HG03442 (cell line): ENCODE measurements around the gene SLC26A6.
A peak's percentile ranks its signal among the peaks of the same experiment; 100 is the strongest.

Experiments used
- ATAC-seq: cut with Tn5 transposase; IDR thresholded peaks from one replicate; pipeline ENCODE4 v1.9.1; 2021; ENCODE audit warnings: mild to moderate bottlenecking, moderate library complexity; ENCODE audit not compliant: unreplicated experiment

The SLC26A6 gene, protein sequence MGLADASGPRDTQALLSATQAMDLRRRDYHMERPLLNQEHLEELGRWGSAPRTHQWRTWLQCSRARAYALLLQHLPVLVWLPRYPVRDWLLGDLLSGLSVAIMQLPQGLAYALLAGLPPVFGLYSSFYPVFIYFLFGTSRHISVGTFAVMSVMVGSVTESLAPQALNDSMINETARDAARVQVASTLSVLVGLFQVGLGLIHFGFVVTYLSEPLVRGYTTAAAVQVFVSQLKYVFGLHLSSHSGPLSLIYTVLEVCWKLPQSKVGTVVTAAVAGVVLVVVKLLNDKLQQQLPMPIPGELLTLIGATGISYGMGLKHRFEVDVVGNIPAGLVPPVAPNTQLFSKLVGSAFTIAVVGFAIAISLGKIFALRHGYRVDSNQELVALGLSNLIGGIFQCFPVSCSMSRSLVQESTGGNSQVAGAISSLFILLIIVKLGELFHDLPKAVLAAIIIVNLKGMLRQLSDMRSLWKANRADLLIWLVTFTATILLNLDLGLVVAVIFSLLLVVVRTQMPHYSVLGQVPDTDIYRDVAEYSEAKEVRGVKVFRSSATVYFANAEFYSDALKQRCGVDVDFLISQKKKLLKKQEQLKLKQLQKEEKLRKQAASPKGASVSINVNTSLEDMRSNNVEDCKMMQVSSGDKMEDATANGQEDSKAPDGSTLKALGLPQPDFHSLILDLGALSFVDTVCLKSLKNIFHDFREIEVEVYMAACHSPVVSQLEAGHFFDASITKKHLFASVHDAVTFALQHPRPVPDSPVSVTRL

DNA sequence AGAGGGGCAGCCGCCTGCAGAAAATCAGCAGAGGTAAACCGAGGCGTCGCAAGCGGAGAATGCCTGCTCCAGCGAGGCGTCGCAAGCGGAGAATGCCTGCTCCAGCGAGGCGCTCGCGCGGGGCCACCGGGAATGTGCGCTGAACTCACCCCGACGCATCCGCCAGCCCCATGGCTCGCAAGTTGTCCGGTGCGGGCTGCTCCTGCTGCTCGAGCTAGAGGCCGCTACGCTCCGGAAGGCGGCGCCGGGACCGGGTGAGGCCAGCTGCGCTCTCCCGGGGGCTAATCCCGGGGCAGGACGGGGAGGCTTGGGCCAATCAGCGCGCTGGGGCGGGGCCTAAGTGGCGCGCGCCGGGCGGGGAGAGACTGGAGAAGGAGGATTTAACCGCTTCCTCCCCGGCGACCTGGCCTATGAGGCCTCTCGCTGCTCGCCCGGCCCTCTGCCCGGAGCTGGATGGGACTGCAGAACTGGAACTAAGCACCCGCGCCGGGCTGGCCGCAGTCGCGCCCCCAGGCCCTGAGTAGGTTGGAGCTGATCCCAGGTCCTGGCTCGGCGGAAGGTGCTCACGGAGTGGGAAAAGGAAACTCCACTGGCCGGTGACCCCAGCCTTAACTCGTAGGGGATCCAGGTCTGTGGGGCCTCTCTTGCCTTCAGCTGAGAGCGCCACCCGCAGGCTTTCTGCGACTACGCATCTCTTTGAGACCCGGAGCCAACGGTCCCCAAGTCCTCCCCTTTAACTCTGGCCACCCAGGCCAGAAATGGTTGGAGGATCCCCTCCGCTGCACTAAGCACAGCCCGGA, at the start of gene SLC26A6:
TSS of gene SLC26A6 (minus strand) at position 240 of the 800 bp plus-strand sequence. CDS start at position 172, 68 bp downstream.
- peak; percentile 89 for ATAC-seq

DNA sequence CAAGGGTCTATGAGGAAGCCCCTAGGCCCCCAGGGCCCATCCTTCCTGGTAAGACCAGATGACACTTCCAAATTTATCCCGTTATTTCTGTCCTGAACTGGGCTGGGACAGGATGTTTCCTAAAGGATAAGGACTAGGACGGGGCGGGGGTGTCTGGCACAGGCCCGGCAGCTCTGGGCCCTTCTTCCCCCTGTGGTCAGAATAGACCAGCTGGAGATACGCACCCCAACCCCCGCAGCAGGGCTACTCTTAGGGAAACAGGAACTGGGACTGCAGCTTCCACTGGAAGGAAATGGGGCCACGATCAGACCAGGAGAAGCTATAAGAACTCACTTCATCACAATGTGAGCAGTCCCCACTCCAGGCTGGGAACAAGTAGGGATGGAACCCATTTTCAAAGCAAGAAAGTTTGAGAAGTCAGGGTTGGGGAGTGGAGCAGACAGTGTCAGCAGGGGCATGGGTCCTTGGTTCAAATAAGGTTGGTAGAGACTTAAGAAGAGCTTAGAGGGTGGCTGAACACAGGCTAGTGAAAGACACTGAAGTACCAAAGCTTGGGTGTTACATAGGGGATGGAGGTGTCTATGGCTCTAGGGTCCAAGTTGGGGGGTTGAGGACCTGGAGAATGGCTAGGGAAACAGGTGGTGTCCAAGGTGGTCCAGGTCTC, 49.4 kb upstream of the SLC26A6 start:
- ATAC-seq, result no peak

GRCh38 chr3:48684054-48684349, 48.7 kb upstream of the SLC26A6 start:
- ATAC-seq, result no peak

- ATAC-seq, result no peak
These were observed 47.5 kb upstream of the SLC26A6 start for GRCh38 chr3:48682786-48683185.

DNA sequence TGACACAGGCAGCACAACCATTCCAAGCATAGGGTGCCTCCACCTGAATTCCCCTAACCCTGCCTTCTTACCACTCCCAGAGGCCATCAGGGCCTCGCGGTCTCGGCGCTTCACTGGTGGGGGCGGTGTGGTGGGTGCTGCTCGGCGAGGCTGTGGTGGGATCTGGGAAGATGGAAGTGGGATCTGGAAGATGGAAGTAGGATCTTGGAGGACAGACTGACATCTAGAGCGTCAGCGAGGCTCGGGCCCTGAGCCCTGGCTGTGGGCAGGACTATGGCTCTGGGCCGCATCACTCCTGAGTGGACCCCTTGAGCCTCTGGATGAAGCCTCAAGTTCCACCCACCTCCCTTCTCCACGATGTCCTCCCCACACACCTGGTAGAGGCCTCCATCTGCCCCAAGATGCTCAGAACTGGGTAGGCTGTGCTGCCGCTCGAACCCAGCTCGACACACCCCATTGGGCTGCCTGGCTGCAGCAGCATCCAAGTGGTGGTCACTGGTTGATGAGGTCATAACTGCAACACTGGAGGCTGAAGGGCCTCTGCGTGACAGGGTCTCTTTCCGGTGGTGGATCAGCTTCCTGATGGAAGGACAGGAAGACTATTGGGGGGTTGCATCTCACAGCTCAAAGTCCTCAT, 46.8 kb upstream of the SLC26A6 start:
- ATAC-seq, result no peak

GRCh38 chr3:48681541-48681880, 46.2 kb upstream of the SLC26A6 start:
- no peak for ATAC-seq

DNA sequence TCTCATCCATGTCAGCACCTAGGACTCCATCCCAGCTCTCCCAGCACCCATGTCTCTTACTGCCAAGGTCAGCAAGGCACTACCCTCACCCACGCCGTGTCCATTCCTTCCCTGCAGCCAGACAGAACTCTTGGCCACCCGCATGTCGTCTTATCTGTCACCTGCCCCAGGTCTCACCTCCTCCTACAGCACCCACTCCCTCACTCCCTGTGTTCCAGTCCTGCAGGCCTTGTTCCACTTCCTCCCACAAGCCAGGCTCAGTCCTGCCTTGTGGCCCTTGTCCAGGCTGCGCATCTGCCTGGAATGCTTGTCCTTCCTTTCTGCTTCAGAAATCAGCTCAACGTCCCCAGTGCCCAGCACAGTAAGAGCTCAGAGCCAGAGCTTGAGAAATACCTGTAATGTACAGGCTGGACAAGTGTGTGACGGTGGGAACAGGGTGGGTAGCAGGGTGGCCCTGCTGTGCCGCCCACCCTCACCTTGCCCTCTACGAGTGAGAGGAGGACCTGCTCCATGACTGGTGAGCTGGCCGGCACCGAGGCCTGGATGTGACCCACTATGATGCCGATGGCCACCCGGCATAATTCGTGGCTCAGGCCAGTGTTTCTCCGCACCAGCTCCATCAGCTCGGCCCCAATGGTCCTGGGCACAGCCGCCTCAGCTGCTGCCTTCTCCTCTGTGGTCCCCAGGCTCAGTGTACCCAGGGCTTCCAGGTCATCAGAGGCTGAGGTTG, 45.7 kb upstream of the SLC26A6 start:
- no peak for ATAC-seq

- ATAC-seq, result no peak
These were observed 44.4 kb upstream of the SLC26A6 start for GRCh38 chr3:48679411-48680391.

GRCh38 chr3:48678566-48679380, 43.5 kb upstream of the SLC26A6 start:
- ATAC-seq, result no peak

DNA sequence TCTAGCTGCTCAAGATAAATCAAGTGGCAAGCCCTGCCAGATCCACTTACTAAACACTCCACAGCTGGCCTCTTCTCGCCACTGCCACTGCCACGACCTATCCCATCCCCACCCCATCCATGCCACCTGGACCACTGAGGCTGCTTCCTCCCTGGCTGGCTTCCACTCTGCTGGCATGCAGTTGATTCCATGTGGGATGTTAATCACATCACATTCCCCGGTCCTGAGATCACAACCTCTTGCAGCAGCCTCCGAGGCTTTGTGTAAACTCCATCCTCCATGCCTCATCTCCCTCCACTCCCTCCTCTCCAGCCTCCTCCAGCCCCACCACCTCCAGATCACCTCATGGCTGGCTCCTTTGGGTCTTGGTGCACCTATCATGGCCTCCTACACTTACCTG, 42.8 kb upstream of the SLC26A6 start:
- no peak for ATAC-seq

DNA sequence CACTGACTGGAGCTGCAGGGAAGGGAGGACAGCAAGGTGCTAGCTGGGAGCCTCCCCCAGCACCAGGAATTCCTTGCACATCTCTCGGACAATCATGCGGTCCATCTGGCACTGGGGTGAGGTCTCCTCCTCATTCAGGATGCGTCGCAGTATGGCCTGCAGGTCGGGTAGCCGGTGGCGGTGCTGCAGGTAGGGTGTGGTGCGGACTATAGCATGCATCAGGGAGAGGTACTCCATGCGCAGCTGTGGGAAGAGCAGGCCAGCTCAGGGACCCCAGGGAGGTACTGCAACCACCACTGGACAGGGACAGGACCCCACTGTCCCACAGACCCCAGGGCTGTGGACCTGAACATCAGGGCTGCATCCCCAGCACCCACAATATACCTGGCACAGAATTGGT, 39.2 kb upstream of the SLC26A6 start:
- no peak for ATAC-seq

DNA sequence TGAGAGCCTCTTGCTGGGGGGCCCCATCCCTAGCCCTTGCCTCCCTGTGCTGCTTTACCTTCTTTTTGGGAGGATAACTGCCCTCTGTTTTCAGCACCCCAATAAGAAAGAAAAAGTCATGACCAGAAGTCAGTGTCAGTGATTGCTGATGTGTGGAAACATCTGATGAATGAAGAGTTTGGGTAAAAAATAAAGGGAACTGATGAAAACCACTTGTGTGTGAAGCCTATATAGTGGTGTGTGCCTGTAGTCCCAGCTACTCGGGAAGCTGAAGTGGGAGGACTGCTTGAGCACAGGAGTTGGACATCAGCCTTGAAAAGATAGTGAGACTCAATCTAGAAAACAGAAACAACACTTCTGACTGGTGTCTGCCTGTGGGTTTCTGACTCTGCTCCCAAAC, 37.3 kb upstream of the SLC26A6 start:
- ATAC-seq, result no peak

DNA sequence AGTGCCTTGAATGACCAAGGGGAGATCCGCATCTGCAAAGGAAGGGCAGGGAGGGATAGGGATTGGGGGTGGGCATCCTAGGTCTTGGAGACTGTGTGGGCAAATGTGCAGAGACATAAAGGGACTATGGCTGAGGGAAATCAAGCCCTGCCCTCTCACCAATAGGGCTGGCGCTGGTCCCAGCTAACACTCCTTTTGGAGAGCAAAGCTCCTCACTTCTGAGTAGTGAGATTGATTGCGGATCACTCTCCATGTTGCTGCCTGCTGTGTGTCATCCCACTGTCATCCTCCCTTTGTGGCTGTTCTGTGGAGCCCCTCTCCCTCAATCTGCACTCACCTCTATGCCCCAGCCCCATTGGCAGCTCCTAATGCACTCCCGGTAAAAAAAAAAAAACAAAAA, 29.7 kb upstream of the SLC26A6 start:
- ATAC-seq, result no peak

GRCh38 chr3:48664313-48664644, 29.0 kb upstream of the SLC26A6 start:
- no peak for ATAC-seq

- peak; percentile 75 for ATAC-seq
These were observed 28.4 kb upstream of the SLC26A6 start for GRCh38 chr3:48663489-48664312.

DNA sequence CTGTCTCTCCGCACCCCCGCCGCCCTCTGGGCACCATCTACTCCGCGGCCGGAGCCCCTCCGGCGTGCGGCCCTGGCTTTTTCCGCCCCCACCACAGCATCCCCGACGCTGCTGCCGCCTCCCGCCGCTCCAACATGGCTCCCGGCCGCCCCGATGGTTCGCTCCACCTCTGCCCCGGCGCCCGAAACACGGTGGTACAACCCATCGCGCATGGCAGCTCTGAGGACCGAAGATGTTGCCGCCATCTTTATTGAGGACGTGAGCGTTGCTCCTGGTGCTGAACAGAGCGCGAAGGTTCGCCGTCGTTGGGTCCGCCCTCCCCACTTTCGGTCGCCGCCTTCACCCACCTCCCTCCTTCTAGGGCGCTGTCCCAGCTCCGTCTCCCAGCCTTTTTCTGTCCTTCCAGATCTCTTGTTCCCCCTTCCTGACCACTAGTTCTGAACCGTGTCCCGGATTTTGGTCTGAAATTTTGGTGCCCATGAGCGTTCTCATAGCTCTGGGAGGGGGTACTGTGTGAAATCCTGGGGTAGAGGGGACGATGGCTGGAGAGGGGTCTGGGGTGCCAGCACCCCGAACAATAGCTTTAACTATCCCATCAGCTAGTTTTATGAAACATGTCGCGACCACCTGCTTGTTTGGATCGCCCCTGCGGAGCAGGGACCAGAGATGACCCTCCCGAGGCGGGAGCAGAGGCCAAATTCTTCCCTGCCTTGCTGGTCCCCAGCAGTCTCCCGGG, 27.7 kb upstream of the SLC26A6 start, which contains the start of gene CELSR3:
TSS of gene CELSR3 (minus strand) at position 134 of the 736 bp plus-strand sequence. CDS start 252 bp downstream, outside the sequence.
- no peak for ATAC-seq
